Left kidney (tissue), 8 donors: Measurements from ENCODE around the gene LIMK2. TPM values are rescaled to one million over a fixed set of nuclear protein-coding genes. Genes with fewer than 3 reads are reported as not detected.
"Not testable (repeated sequence)": the region's sequence is repeated elsewhere in the genome, so short reads cannot be mapped to it uniquely, and the experiment has no call there.

Experiments
- DNase-seq: peaks from one replicate; pipeline ENCODE4 v3.0.0-alpha.2; 2013
- long read RNA-seq, 8 donors: transcript quantifications; one replicate each; lab custom pipeline, GENCODE V29; 2026
- polyA plus RNA-seq: library from polyadenylated mRNA; unstranded; fragments of 120-200 nt; gene quantifications from one replicate; pipeline ENCODE4 v1.2.1, GENCODE V29; 2013; ENCODE audit not compliant: insufficient read length

Gene LIMK2
- polyA plus RNA-seq, result 50.4 TPM
- long read RNA-seq, donor 1, transcript LIMK2-201 (16 exons, 3,670 nt), result major isoform, 5 of 11 reads
- long read RNA-seq, donor 1, partial matches to known transcripts, result 0 of 11 reads
- long read RNA-seq, donor 1, other reads (novel, unspliced or antisense), result 0 of 11 reads
- long read RNA-seq, donor 2, partial matches to known transcripts, result 0 of 6 reads
- long read RNA-seq, donor 2, other reads (novel, unspliced or antisense), result 0 of 6 reads
- long read RNA-seq, donor 3, partial matches to known transcripts, result 12 of 15 reads
- long read RNA-seq, donor 3, other reads (novel, unspliced or antisense), result 0 of 15 reads
- long read RNA-seq, donor 4, result 0 reads
- long read RNA-seq, donor 5, transcript LIMK2-201 (16 exons, 3,670 nt), result major isoform, 6 of 7 reads
- long read RNA-seq, donor 5, partial matches to known transcripts, result 0 of 7 reads
- long read RNA-seq, donor 5, other reads (novel, unspliced or antisense), result 0 of 7 reads
- long read RNA-seq, donor 6, partial matches to known transcripts, result 17 of 19 reads
- long read RNA-seq, donor 6, other reads (novel, unspliced or antisense), result 0 of 19 reads
- long read RNA-seq, donor 7, partial matches to known transcripts, result 6 of 14 reads
- long read RNA-seq, donor 7, other reads (novel, unspliced or antisense), result 0 of 14 reads
- long read RNA-seq, donor 8, partial matches to known transcripts, result 0 of 2 reads
- long read RNA-seq, donor 8, other reads (novel, unspliced or antisense), result 0 of 2 reads

GRCh38 chr22:31211862-31212730 lies at the start of gene LIMK2:
TSS of gene LIMK2 (plus strand) at chr22:31212298. CDS start at chr22:31212409, 111 bp downstream.
- peak; percentile 93 for DNase-seq

- DNase-seq, result no peak
Measured at GRCh38 chr22:31170971-31171370, 41.1 kb upstream of the LIMK2 start.

- DNase-seq, result not testable (repeated sequence)
Measured at GRCh38 chr22:31171734-31172133, 40.4 kb upstream of the LIMK2 start.

- DNase-seq, result no peak
Measured at GRCh38 chr22:31173386-31174145, 38.5 kb upstream of the LIMK2 start.

- no peak for DNase-seq
Measured at GRCh38 chr22:31176923-31177322, 35.2 kb upstream of the LIMK2 start.

- no peak for DNase-seq
Measured at GRCh38 chr22:31177420-31178162, 34.5 kb upstream of the LIMK2 start.

- DNase-seq, result no peak
Measured at GRCh38 chr22:31178859-31179258, 33.2 kb upstream of the LIMK2 start.

GRCh38 chr22:31179345-31179744 lies 32.8 kb upstream of the LIMK2 start:
- DNase-seq, result peak; percentile 15

- no peak for DNase-seq
Measured at GRCh38 chr22:31184015-31184414, 28.1 kb upstream of the LIMK2 start.

GRCh38 chr22:31185056-31185455 lies 27.0 kb upstream of the LIMK2 start:
- no peak for DNase-seq

- no peak for DNase-seq
Measured at GRCh38 chr22:31187627-31188026, 24.5 kb upstream of the LIMK2 start.

GRCh38 chr22:31192513-31192912 lies 19.6 kb upstream of the LIMK2 start:
- DNase-seq, result no peak

GRCh38 chr22:31193092-31193491 lies 19.0 kb upstream of the LIMK2 start:
- DNase-seq, result no peak

GRCh38 chr22:31194681-31195080 lies 17.4 kb upstream of the LIMK2 start:
- DNase-seq, result not testable (repeated sequence)

GRCh38 chr22:31199187-31199586 lies 12.9 kb upstream of the LIMK2 start:
- no peak for DNase-seq

- not testable (repeated sequence) for DNase-seq
Measured at GRCh38 chr22:31204352-31204984, 7.6 kb upstream of the LIMK2 start.

- not testable (repeated sequence) for DNase-seq
Measured at GRCh38 chr22:31205059-31205458, 7.0 kb upstream of the LIMK2 start.

GRCh38 chr22:31206460-31206859 lies 5.6 kb upstream of the LIMK2 start:
- not testable (repeated sequence) for DNase-seq

- DNase-seq, result no peak
Measured at GRCh38 chr22:31206896-31207687, 5.0 kb upstream of the LIMK2 start.
